GM19452 (cell line): ENCODE measurements around the gene INO80B.

Experiments used
- ATAC-seq: cut with Tn5 transposase; IDR thresholded peaks from one replicate; pipeline ENCODE4 v1.9.1; 2021; ENCODE audit not compliant: unreplicated experiment

The INO80B gene

GRCh38 chr2:74500578-74500946 is 45.7 kb downstream of the INO80B start:
- ATAC-seq: no peak

- ATAC-seq: no peak
Observed at GRCh38 chr2:74501335-74502071, 46.6 kb downstream of the INO80B start.

GRCh38 chr2:74502147-74502719 is 47.3 kb downstream of the INO80B start:
- no peak for ATAC-seq

- peak; percentile 50 for ATAC-seq
Observed at GRCh38 chr2:74502720-74503505, 48.0 kb downstream of the INO80B start.

- ATAC-seq: no peak
Observed at GRCh38 chr2:74503506-74504475, 48.9 kb downstream of the INO80B start.

GRCh38 chr2:74504591-74504990 is 49.7 kb downstream of the INO80B start:
- ATAC-seq: no peak

GRCh38 chr2:74505448-74506246 is 50.8 kb downstream of the INO80B start:
- no peak for ATAC-seq

- ATAC-seq: peak; percentile 86
Observed at GRCh38 chr2:74507145-74507925, 52.4 kb downstream of the INO80B start, which contains the start of gene PCGF1. PCGF1 (minus strand) TSS chr2:74507695; CDS start chr2:74507668, 27 bp downstream.
